ENCODE measurements around the gene ATP5MC3. TPM values are rescaled to one million over a fixed set of nuclear protein-coding genes. Genes with fewer than 3 reads are reported as not detected.

ATP5MC3 gene
- total and polyA plus RNA-seq, 2 of the 13 experiments (the other 11 are each of a cell fraction or from before 2014, with no cell fraction given) = 676 to 1,007 TPM

DNA sequence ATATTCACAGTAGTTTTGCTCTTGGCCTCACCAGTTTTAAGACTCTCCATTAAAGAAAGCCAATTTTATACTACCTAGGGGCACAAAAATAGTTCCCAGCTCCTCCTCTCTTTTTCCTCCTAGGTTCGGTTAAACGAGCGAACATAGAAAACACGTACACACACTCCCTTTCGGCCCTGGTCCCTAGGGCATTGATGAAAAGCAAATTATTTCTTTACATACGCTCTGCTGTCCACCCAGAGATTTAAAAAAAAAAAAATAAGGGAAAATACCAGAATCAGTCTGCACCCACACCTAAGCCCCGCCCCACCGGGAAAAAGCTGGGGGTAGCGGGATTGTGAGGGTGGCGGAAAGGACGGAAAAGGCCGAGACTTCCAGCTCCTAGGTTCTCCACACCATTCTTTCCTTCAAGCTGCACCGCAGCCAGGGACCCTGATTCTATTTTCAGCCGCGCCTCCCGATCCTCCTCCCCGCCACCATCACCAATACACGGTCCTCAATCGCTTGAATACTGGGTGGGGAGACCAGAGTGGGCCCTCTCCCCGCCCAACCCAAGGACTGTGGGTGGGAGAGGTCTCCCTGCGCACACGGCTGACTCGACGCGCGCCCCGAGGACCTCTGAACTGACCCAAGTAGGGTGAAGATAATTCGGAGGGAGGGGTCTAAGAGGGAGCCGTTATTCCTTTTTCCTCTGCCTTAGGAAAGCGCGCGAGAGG, 14.3 kb downstream of the ATP5MC3 start (continued):
- TF ChIP-seq TCF12 (IDR thresholded peaks at IDR 0.05) (no peak), TCF12 (CRISPR knock-in tag; IDR thresholded peaks at IDR 0.05) (0 out of 2 replicates have a peak, but pooled peaks have one; percentile 34), MTA1 (CRISPR knock-in tag; IDR thresholded peaks at IDR 0.05; ENCODE audit: borderline replicate concordance) (no peak), ZZZ3 (CRISPR knock-in tag; IDR thresholded peaks at IDR 0.05; ENCODE audit: borderline replicate concordance) (peak; percentile 8; the same call in 1 of the 2 replicates), ZNF678 (CRISPR knock-in tag; IDR thresholded peaks at IDR 0.05) (0 out of 2 replicates have a peak, but pooled peaks have one; percentile 12), ZNF274 (CRISPR knock-in tag; IDR thresholded peaks at IDR 0.05) (peak; percentile 81; the same call in 1 of the 2 replicates), ZNF431 (CRISPR knock-in tag; IDR thresholded peaks at IDR 0.05; ENCODE audit: borderline replicate concordance, low read depth) (no peak; the same call in 1 of the 2 replicates), SOX13 (IDR thresholded peaks at IDR 0.05) (no peak), SOX13 (CRISPR knock-in tag; conservative IDR thresholded peaks at IDR 0.05 in 1 of 2, IDR thresholded peaks at IDR 0.05 in 1 of 2) (0 out of 4 replicates have a peak, but pooled peaks of 1 of the 2 experiments have one; percentile 80), HES4 (CRISPR knock-in tag; IDR thresholded peaks at IDR 0.05; ENCODE audit: borderline replicate concordance) (no peak; the same call in 1 of the 2 replicates), ZNF335 (CRISPR knock-in tag; IDR thresholded peaks at IDR 0.05) (no peak), LCORL (IDR thresholded peaks at IDR 0.05) (no peak), LCORL (CRISPR knock-in tag; IDR thresholded peaks at IDR 0.05) (no peak), ZNF841 (CRISPR knock-in tag; IDR thresholded peaks at IDR 0.05; ENCODE audit: borderline replicate concordance) (no peak), KLF13 (CRISPR knock-in tag; IDR thresholded peaks at IDR 0.05) (no peak), BATF2 (CRISPR knock-in tag; IDR thresholded peaks at IDR 0.05) (no peak), ADNP (CRISPR knock-in tag; IDR thresholded peaks at IDR 0.05) (no peak), POLR2AphosphoS5 (IDR thresholded peaks at IDR 0.05; ENCODE audit: low read depth, low read length) (no peak; the same call in 1 of the 2 replicates), ZNF256 (CRISPR knock-in tag; conservative IDR thresholded peaks at IDR 0.05) (no peak)
- TF ChIP-seq, protein P1, sequence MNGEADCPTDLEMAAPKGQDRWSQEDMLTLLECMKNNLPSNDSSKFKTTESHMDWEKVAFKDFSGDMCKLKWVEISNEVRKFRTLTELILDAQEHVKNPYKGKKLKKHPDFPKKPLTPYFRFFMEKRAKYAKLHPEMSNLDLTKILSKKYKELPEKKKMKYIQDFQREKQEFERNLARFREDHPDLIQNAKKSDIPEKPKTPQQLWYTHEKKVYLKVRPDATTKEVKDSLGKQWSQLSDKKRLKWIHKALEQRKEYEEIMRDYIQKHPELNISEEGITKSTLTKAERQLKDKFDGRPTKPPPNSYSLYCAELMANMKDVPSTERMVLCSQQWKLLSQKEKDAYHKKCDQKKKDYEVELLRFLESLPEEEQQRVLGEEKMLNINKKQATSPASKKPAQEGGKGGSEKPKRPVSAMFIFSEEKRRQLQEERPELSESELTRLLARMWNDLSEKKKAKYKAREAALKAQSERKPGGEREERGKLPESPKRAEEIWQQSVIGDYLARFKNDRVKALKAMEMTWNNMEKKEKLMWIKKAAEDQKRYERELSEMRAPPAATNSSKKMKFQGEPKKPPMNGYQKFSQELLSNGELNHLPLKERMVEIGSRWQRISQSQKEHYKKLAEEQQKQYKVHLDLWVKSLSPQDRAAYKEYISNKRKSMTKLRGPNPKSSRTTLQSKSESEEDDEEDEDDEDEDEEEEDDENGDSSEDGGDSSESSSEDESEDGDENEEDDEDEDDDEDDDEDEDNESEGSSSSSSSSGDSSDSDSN (CRISPR knock-in tag; IDR thresholded peaks at IDR 0.05) = no peak
- TF ChIP-seq, protein P2, sequence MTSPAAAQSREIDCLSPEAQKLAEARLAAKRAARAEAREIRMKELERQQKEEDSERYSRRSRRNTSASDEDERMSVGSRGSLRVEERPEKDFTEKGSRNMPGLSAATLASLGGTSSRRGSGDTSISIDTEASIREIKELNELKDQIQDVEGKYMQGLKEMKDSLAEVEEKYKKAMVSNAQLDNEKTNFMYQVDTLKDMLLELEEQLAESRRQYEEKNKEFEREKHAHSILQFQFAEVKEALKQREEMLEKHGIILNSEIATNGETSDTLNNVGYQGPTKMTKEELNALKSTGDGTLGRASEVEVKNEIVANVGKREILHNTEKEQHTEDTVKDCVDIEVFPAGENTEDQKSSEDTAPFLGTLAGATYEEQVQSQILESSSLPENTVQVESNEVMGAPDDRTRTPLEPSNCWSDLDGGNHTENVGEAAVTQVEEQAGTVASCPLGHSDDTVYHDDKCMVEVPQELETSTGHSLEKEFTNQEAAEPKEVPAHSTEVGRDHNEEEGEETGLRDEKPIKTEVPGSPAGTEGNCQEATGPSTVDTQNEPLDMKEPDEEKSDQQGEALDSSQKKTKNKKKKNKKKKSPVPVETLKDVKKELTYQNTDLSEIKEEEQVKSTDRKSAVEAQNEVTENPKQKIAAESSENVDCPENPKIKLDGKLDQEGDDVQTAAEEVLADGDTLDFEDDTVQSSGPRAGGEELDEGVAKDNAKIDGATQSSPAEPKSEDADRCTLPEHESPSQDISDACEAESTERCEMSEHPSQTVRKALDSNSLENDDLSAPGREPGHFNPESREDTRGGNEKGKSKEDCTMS (CRISPR knock-in tag; conservative IDR thresholded peaks at IDR 0.05) = 0 out of 2 replicates have a peak, but pooled peaks have one; percentile 5
- TF ChIP-seq, protein P3, sequence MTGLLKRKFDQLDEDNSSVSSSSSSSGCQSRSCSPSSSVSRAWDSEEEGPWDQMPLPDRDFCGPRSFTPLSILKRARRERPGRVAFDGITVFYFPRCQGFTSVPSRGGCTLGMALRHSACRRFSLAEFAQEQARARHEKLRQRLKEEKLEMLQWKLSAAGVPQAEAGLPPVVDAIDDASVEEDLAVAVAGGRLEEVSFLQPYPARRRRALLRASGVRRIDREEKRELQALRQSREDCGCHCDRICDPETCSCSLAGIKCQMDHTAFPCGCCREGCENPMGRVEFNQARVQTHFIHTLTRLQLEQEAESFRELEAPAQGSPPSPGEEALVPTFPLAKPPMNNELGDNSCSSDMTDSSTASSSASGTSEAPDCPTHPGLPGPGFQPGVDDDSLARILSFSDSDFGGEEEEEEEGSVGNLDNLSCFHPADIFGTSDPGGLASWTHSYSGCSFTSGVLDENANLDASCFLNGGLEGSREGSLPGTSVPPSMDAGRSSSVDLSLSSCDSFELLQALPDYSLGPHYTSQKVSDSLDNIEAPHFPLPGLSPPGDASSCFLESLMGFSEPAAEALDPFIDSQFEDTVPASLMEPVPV (CRISPR knock-in tag; IDR thresholded peaks at IDR 0.05) = no peak
